Memory B cell (primary cell): ENCODE data around the gene TNP1.

Experiments used
- ATAC-seq: fragments of 150-1000 bp; cut with Tn5 transposase; 2 replicates; pipeline ENCODE4 v1.10.0; 2021; ENCODE audit warnings: low read depth, mild to moderate bottlenecking, moderate library complexity
- DNase-seq, 2 donors: peaks; one replicate each; pipeline ENCODE4 v3.0.0; 2022; ENCODE audit warnings: low spot score in 2 of 2
- H3K27ac Mint-ChIP-seq: one replicate; pipeline ENCODE4 v1.8.0; 2022; ENCODE audit warnings: mild to moderate bottlenecking, moderate library complexity, mixed read lengths
- H3K27me3 Mint-ChIP-seq: one replicate; pipeline ENCODE4 v1.8.0; 2022; ENCODE audit warnings: mixed read lengths
- H3K36me3 Mint-ChIP-seq: one replicate; pipeline ENCODE4 v1.8.0; 2022; ENCODE audit warnings: mild to moderate bottlenecking, mixed read lengths
- H3K4me1 Mint-ChIP-seq: one replicate; pipeline ENCODE4 v1.8.0; 2022; ENCODE audit warnings: mixed read lengths
- H3K4me3 Mint-ChIP-seq: one replicate; pipeline ENCODE4 v1.8.0; 2022; ENCODE audit warnings: mild to moderate bottlenecking, moderate library complexity, mixed read lengths
- H3K9me3 Mint-ChIP-seq: one replicate; pipeline ENCODE4 v1.8.0; 2022; ENCODE audit warnings: mixed read lengths

TNP1 gene

GRCh38 chr2:216865658-216866057, 5.8 kb upstream of the TNP1 start:
- no peak for ATAC-seq
- Mint-ChIP-seq H3K4me3 (no peak overlapping the region), H3K36me3 (no peaks in the 10 kb centered on the region)

DNA sequence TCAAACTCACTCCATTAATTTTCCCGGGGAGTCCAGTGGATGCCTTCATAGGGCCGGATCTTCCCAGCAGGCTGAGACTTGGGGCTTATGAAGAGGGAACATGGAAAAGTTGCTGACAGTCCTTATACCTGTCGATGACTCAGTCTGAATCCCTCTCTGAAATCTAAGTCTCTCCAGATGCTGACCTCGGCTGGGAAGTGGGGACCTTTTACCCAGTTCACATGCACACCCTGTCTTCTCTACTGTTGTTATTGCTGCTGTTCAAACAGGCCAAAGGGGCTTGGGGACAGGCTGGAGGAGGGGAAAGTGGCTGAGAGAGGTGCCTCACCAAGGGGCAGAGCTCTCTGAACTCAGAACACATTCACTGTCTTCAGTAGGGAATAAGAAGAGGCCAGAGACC, 4.1 kb upstream of the TNP1 start:
- H3K27ac Mint-ChIP-seq, result no peak overlapping the region
- no peaks in the 10 kb centered on the region for H3K9me3 Mint-ChIP-seq
- ATAC-seq (no peak), DNase-seq (no peak)
- H3K36me3 Mint-ChIP-seq, result no peaks in the 10 kb centered on the region
- H3K4me3 Mint-ChIP-seq, result no peak overlapping the region
- H3K27me3 Mint-ChIP-seq, result peaks cover 10% of the 10 kb centered on the region
- H3K4me1 Mint-ChIP-seq, result no peaks in the 10 kb centered on the region

More at GRCh38 chr2:216865658-216866057, 5.8 kb upstream of the TNP1 start:
- Mint-ChIP-seq H3K4me1 (no peaks in the 10 kb centered on the region), H3K27me3 (peaks cover 11% of the 10 kb centered on the region), H3K27ac (no peak overlapping the region), H3K9me3 (no peaks in the 10 kb centered on the region)
- no peak for DNase-seq

DNA sequence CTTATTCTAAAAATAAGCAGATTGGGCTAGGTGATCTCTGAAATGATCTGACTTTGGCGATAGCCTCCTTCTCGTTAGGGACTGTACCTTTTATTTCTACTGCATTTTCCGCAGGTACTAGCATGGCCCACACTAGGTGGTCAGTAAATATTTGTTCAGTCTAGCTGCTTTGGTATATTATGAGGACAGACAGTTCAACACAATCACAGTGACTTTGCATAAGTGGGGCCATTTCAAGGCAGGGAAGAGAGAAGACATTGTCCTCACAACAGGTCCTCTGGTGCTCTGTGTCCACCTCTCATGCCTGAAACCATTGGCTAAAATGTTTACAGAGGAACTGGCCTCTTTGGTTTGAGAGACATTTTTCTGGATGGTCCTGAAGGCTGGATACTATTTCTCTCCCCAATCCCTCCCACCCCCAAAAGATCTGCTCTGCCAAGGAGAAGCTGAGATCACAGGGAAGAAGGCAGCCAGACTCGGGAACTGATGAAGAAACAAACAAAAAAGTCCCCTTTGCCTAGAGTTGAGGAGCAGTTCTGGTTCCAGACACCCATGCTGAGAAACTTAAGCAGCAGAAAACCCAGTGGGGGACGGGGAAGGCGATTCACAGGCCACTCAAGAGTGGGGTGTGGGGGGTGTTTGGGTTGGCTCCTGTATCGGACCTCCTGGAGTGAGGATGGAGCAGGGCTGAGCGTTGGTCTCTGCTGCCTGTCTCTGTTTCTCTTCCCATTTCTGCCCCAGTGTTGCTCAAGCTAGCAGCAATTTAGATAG, 2.9 kb upstream of the TNP1 start:
- no peak overlapping the region for H3K4me3 Mint-ChIP-seq
- no peak overlapping the region for H3K27ac Mint-ChIP-seq
- H3K4me1 Mint-ChIP-seq, result no peaks in the 10 kb centered on the region
- DNase-seq (no peak), ATAC-seq (no peak)
- no peaks in the 10 kb centered on the region for H3K9me3 Mint-ChIP-seq
- no peaks in the 10 kb centered on the region for H3K36me3 Mint-ChIP-seq
- H3K27me3 Mint-ChIP-seq, result peaks cover 11% of the 10 kb centered on the region

- ATAC-seq, result no peak
- no peaks in the 10 kb centered on the region for H3K9me3 Mint-ChIP-seq
- H3K27me3 Mint-ChIP-seq, result peaks cover 10% of the 10 kb centered on the region
- no peaks in the 10 kb centered on the region for H3K4me1 Mint-ChIP-seq
- H3K4me3 Mint-ChIP-seq, result no peak overlapping the region
- no peak overlapping the region for H3K27ac Mint-ChIP-seq
- no peak for DNase-seq
- no peaks in the 10 kb centered on the region for H3K36me3 Mint-ChIP-seq
Measured at GRCh38 chr2:216860426-216861137, 718 bp upstream of the TNP1 start.

DNA sequence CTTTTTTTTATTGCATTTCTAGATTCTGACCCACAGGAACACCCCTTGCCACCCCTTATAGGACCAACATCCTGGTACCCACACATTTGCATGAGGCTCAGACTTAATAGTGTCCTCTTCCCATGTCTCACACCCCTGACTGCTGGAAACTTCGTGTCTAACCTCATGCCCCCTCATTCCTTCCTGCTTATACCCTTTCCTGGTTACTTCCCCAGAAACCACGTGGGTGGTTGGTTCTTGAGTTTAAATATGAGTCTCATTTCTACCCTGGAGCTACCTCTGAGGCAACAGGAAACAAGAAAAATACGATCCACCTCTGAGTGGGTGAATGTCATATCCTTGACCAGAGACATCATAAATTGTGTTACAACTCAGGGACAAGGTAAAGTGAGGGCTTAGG, 1.6 kb downstream of the TNP1 start:
- H3K4me1 Mint-ChIP-seq, result no peaks in the 10 kb centered on the region
- ATAC-seq (no peak), DNase-seq (no peak)
- H3K4me3 Mint-ChIP-seq, result no peak overlapping the region
- H3K27ac Mint-ChIP-seq, result no peak overlapping the region
- H3K27me3 Mint-ChIP-seq, result peaks cover 13% of the 10 kb centered on the region
- H3K9me3 Mint-ChIP-seq, result no peaks in the 10 kb centered on the region
- H3K36me3 Mint-ChIP-seq, result no peaks in the 10 kb centered on the region

GRCh38 chr2:216857131-216857550, 2.7 kb downstream of the TNP1 start:
- DNase-seq, result no peak
- Mint-ChIP-seq H3K27me3 (peaks cover 13% of the 10 kb centered on the region), H3K36me3 (no peaks in the 10 kb centered on the region), H3K9me3 (no peaks in the 10 kb centered on the region), H3K4me1 (no peaks in the 10 kb centered on the region), H3K27ac (no peak overlapping the region), H3K4me3 (no peak overlapping the region)
- ATAC-seq, result no peak

GRCh38 chr2:216856406-216857065, 3.3 kb downstream of the TNP1 start:
- Mint-ChIP-seq H3K9me3 (no peaks in the 10 kb centered on the region), H3K36me3 (no peaks in the 10 kb centered on the region), H3K4me3 (no peak overlapping the region), H3K27me3 (peaks cover 12% of the 10 kb centered on the region), H3K4me1 (no peaks in the 10 kb centered on the region), H3K27ac (no peak overlapping the region)
- DNase-seq (no peak), ATAC-seq (no peak)

DNA sequence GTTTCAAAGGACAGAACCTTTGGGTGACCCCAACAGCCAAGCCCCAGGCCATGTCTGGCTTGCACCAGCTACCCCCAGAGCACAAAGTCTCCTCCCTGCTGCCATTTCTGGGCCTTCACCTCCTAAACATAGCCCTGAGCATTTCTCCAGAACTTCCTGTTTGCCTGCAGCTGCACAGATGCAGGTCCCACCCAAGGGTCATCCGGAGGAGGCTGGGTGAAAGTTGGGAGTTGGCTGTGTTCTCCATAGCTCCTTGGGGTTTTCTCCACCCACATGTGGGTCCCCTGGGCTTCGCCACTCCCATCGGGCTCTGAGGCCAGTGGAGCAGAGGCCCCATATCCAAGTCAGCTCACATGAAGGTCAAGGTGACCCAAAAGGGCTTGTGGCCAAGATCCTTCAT, 4.3 kb downstream of the TNP1 start:
- no peak for DNase-seq
- no peak for ATAC-seq
- no peak overlapping the region for H3K27ac Mint-ChIP-seq
- no peak overlapping the region for H3K4me3 Mint-ChIP-seq
- H3K9me3 Mint-ChIP-seq, result no peaks in the 10 kb centered on the region
- H3K4me1 Mint-ChIP-seq, result no peaks in the 10 kb centered on the region
- H3K27me3 Mint-ChIP-seq, result peaks cover 8% of the 10 kb centered on the region
- H3K36me3 Mint-ChIP-seq, result no peaks in the 10 kb centered on the region

GRCh38 chr2:216855079-216855478, 4.8 kb downstream of the TNP1 start:
- Mint-ChIP-seq H3K4me3 (no peak overlapping the region), H3K27me3 (peaks cover 8% of the 10 kb centered on the region), H3K27ac (no peak overlapping the region), H3K36me3 (no peaks in the 10 kb centered on the region), H3K9me3 (no peaks in the 10 kb centered on the region), H3K4me1 (no peaks in the 10 kb centered on the region)
- ATAC-seq (no peak), DNase-seq (no peak)

GRCh38 chr2:216851486-216852090, 8.3 kb downstream of the TNP1 start:
- H3K9me3 Mint-ChIP-seq, result no peaks in the 10 kb centered on the region
- no peak overlapping the region for H3K4me3 Mint-ChIP-seq
- ATAC-seq (no peak), DNase-seq (no peak)
- peaks cover 6% of the 10 kb centered on the region for H3K27me3 Mint-ChIP-seq
- H3K4me1 Mint-ChIP-seq, result no peaks in the 10 kb centered on the region
- no peaks in the 10 kb centered on the region for H3K36me3 Mint-ChIP-seq
- H3K27ac Mint-ChIP-seq, result no peak overlapping the region

- Mint-ChIP-seq H3K36me3 (no peaks in the 10 kb centered on the region), H3K27me3 (peaks cover 6% of the 10 kb centered on the region), H3K27ac (no peak overlapping the region), H3K4me3 (no peak overlapping the region), H3K4me1 (no peaks in the 10 kb centered on the region), H3K9me3 (no peaks in the 10 kb centered on the region)
- DNase-seq (no peak), ATAC-seq (no peak)
Measured at GRCh38 chr2:216850665-216851322, 9.1 kb downstream of the TNP1 start.

DNA sequence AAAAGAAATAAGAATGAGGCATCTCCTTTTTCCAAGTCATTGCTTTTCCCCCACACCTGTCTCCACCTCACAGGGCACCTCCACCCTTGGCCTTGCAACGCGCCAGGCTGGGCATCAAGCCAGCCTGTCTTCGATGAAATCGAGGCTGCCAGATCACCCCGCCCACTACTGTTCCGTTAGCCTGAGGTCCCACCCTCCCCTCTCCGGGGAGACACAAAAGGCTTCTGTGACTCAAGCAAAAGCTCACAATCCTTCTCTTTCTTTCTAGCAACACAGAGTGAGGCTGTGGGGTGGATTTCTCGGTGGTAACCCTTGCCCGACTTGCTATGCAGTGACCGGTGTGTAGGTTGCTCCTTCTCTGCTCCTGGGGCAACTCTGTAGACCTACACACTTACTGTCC, 9.9 kb downstream of the TNP1 start:
- H3K27ac Mint-ChIP-seq, result no peak overlapping the region
- H3K4me1 Mint-ChIP-seq, result no peaks in the 10 kb centered on the region
- no peak overlapping the region for H3K4me3 Mint-ChIP-seq
- H3K27me3 Mint-ChIP-seq, result peaks cover 6% of the 10 kb centered on the region
- DNase-seq (no peak), ATAC-seq (no peak)
- H3K9me3 Mint-ChIP-seq, result no peaks in the 10 kb centered on the region
- no peaks in the 10 kb centered on the region for H3K36me3 Mint-ChIP-seq

DNA sequence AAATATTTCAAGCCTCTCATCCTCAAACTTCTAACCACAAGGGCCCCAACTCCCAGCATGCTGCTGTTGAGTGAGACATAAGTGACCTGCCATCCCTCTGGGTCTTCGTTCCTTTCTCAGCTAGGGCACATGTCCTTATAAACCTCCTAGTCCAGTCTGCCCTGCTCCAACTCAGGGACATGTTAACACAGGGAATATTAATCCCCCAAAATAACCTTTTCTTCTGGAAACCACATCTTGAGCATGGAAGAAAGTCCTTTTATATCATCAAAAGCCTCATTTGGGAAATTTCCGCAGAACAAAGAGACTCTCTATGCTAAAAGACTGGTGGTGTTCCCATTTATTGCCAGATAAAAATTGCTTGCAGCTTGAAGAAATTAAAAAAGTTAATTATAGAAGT, 14.4 kb downstream of the TNP1 start:
- H3K27me3 Mint-ChIP-seq, result peaks cover 5% of the 10 kb centered on the region
- no peak overlapping the region for H3K27ac Mint-ChIP-seq
- H3K36me3 Mint-ChIP-seq, result no peaks in the 10 kb centered on the region
- no peak for DNase-seq
- no peak for ATAC-seq
- no peaks in the 10 kb centered on the region for H3K4me1 Mint-ChIP-seq
- H3K9me3 Mint-ChIP-seq, result peaks cover 1% of the 10 kb centered on the region
- no peak overlapping the region for H3K4me3 Mint-ChIP-seq

GRCh38 chr2:216842636-216843035, 17.2 kb downstream of the TNP1 start:
- no peaks in the 10 kb centered on the region for H3K4me1 Mint-ChIP-seq
- no peak overlapping the region for H3K4me3 Mint-ChIP-seq
- H3K9me3 Mint-ChIP-seq, result peaks cover 5% of the 10 kb centered on the region
- ATAC-seq (no peak), DNase-seq (no peak)
- H3K27ac Mint-ChIP-seq, result no peak overlapping the region
- H3K36me3 Mint-ChIP-seq, result no peaks in the 10 kb centered on the region
- H3K27me3 Mint-ChIP-seq, result peaks cover 8% of the 10 kb centered on the region
